Endothelial cell (in vitro differentiated cells): ENCODE results near the gene ANKRD17. TPM values are rescaled to one million over a fixed set of nuclear protein-coding genes. Genes with fewer than 3 reads are reported as not detected.
"Not testable (repeated sequence)": the region's sequence is repeated elsewhere in the genome, so short reads cannot be mapped to it uniquely, and the experiment has no call there.

Experiments
- DNase-seq: peaks from one replicate; pipeline ENCODE4 v3.0.0; 2021; ENCODE audit warnings: low spot score
- H3K27ac Mint-ChIP-seq: one replicate; pipeline ENCODE4 v1.8.0; 2021; ENCODE audit warnings: mixed read lengths, inconsistent platforms; ENCODE audit not compliant: unreplicated experiment
- H3K27me3 Mint-ChIP-seq: one replicate; pipeline ENCODE4 v1.8.0; 2021; ENCODE audit warnings: mild to moderate bottlenecking, moderate library complexity, mixed read lengths, inconsistent platforms; ENCODE audit not compliant: unreplicated experiment
- H3K36me3 Mint-ChIP-seq: one replicate; pipeline ENCODE4 v1.8.0; 2021; ENCODE audit warnings: mild to moderate bottlenecking, low read depth, mixed read lengths, inconsistent platforms; ENCODE audit not compliant: unreplicated experiment
- H3K4me1 Mint-ChIP-seq: one replicate; pipeline ENCODE4 v1.8.0; 2021; ENCODE audit warnings: mild to moderate bottlenecking, mixed read lengths, inconsistent platforms; ENCODE audit not compliant: unreplicated experiment
- H3K4me3 Mint-ChIP-seq: one replicate; pipeline ENCODE4 v1.8.0; 2021; ENCODE audit warnings: mild to moderate bottlenecking, mixed read lengths, inconsistent platforms; ENCODE audit not compliant: unreplicated experiment
- H3K9me3 Mint-ChIP-seq: one replicate; pipeline ENCODE4 v1.8.0; 2021; ENCODE audit warnings: mixed read lengths, inconsistent platforms; ENCODE audit not compliant: unreplicated experiment
- long read RNA-seq: library from polyadenylated mRNA; unstranded; transcript quantifications from one replicate; pipeline ENCODE4 v2.0.0, GENCODE V29; 2020; ENCODE audit not compliant: unreplicated experiment
- total RNA-seq: library from RNA; stranded (reverse); fragmentation: NEBNext Ultra II Directional; extraction: Animal tissue kit (Norgen Biotek cat#: 25700); gene quantifications from one replicate; pipeline ENCODE4 v1.2.1, GENCODE V29; 2021; ENCODE audit not compliant: unreplicated experiment
- TF ChIP-seq, protein P1 (sequence below): fragments of 200-600 bp; sonication (generic); IDR thresholded peaks from one replicate; pipeline ENCODE4 v1.5.0; 2021; ENCODE audit warnings: antibody characterized with exemption; ENCODE audit not compliant: unreplicated experiment

The ANKRD17 gene, protein sequence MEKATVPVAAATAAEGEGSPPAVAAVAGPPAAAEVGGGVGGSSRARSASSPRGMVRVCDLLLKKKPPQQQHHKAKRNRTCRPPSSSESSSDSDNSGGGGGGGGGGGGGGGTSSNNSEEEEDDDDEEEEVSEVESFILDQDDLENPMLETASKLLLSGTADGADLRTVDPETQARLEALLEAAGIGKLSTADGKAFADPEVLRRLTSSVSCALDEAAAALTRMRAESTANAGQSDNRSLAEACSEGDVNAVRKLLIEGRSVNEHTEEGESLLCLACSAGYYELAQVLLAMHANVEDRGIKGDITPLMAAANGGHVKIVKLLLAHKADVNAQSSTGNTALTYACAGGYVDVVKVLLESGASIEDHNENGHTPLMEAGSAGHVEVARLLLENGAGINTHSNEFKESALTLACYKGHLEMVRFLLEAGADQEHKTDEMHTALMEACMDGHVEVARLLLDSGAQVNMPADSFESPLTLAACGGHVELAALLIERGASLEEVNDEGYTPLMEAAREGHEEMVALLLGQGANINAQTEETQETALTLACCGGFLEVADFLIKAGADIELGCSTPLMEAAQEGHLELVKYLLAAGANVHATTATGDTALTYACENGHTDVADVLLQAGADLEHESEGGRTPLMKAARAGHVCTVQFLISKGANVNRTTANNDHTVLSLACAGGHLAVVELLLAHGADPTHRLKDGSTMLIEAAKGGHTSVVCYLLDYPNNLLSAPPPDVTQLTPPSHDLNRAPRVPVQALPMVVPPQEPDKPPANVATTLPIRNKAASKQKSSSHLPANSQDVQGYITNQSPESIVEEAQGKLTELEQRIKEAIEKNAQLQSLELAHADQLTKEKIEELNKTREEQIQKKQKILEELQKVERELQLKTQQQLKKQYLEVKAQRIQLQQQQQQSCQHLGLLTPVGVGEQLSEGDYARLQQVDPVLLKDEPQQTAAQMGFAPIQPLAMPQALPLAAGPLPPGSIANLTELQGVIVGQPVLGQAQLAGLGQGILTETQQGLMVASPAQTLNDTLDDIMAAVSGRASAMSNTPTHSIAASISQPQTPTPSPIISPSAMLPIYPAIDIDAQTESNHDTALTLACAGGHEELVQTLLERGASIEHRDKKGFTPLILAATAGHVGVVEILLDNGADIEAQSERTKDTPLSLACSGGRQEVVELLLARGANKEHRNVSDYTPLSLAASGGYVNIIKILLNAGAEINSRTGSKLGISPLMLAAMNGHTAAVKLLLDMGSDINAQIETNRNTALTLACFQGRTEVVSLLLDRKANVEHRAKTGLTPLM (N-terminal part only)
- total RNA-seq, result 61.8 TPM
- long read RNA-seq, partial matches to known transcripts, result 12 of 17 reads
- long read RNA-seq, other reads (novel, unspliced or antisense), result 5 of 17 reads

- H3K27me3 Mint-ChIP-seq, result peaks cover 14% of the 10 kb centered on the region
- peaks cover 6% of the 10 kb centered on the region for H3K36me3 Mint-ChIP-seq
- H3K4me1 Mint-ChIP-seq, result peaks cover 27% of the 10 kb centered on the region
- H3K9me3 Mint-ChIP-seq, result no peaks in the 10 kb centered on the region
- TF ChIP-seq, protein P1, sequence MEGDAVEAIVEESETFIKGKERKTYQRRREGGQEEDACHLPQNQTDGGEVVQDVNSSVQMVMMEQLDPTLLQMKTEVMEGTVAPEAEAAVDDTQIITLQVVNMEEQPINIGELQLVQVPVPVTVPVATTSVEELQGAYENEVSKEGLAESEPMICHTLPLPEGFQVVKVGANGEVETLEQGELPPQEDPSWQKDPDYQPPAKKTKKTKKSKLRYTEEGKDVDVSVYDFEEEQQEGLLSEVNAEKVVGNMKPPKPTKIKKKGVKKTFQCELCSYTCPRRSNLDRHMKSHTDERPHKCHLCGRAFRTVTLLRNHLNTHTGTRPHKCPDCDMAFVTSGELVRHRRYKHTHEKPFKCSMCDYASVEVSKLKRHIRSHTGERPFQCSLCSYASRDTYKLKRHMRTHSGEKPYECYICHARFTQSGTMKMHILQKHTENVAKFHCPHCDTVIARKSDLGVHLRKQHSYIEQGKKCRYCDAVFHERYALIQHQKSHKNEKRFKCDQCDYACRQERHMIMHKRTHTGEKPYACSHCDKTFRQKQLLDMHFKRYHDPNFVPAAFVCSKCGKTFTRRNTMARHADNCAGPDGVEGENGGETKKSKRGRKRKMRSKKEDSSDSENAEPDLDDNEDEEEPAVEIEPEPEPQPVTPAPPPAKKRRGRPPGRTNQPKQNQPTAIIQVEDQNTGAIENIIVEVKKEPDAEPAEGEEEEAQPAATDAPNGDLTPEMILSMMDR, result no peak
- H3K27ac Mint-ChIP-seq, result peak within 1 kb of the TSS; percentile 98
- DNase-seq, result peak; percentile 95
- H3K4me3 Mint-ChIP-seq, result peak within 1 kb of the TSS; percentile 99
Observed at GRCh38 chr4:73258686-73259570, at the start of gene ANKRD17. Gene ANKRD17 (minus strand): TSS chr4:73258798. CDS start chr4:73258668, 130 bp downstream.

DNA sequence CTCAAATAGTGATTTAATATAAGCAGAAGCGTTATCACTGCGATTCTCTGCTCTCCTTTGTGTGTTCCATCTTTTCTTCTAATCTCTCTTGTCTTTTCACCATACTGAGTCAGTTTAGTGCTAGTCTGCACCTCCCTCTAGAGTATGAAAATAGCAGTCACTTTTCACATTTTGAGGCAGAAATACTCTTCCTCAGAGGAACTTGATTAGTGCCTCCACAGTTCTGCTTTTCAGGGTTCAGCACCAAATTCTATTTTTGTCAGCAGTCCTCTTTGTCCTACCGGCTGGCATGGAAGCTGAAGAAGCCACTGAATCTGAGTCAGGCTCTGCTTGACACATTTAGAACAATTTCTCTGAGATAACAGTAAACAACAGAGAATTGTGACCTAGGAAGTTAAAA lies 49.7 kb upstream of the ANKRD17 start:
- no peak overlapping the region for H3K27ac Mint-ChIP-seq
- no peaks in the 10 kb centered on the region for H3K4me1 Mint-ChIP-seq
- no peak for DNase-seq
- no peaks in the 10 kb centered on the region for H3K9me3 Mint-ChIP-seq
- TF ChIP-seq, protein P1, result no peak
- no peak overlapping the region for H3K4me3 Mint-ChIP-seq
- no peaks in the 10 kb centered on the region for H3K27me3 Mint-ChIP-seq
- no peaks in the 10 kb centered on the region for H3K36me3 Mint-ChIP-seq

- Mint-ChIP-seq H3K4me1 (no peaks in the 10 kb centered on the region), H3K27ac (no peak overlapping the region), H3K4me3 (no peak overlapping the region), H3K36me3 (peaks cover 4% of the 10 kb centered on the region), H3K9me3 (no peaks in the 10 kb centered on the region), H3K27me3 (no peaks in the 10 kb centered on the region)
- TF ChIP-seq, protein P1, result no peak
- no peak for DNase-seq
Observed at GRCh38 chr4:73303711-73304110, 45.1 kb upstream of the ANKRD17 start.

GRCh38 chr4:73299548-73300280 lies 41.1 kb upstream of the ANKRD17 start:
- TF ChIP-seq, protein P1, result no peak
- DNase-seq, result no peak
- H3K9me3 Mint-ChIP-seq, result no peaks in the 10 kb centered on the region
- H3K4me1 Mint-ChIP-seq, result no peaks in the 10 kb centered on the region
- H3K27ac Mint-ChIP-seq, result no peak overlapping the region
- no peak overlapping the region for H3K4me3 Mint-ChIP-seq
- no peaks in the 10 kb centered on the region for H3K27me3 Mint-ChIP-seq
- H3K36me3 Mint-ChIP-seq, result peaks cover 4% of the 10 kb centered on the region

DNA sequence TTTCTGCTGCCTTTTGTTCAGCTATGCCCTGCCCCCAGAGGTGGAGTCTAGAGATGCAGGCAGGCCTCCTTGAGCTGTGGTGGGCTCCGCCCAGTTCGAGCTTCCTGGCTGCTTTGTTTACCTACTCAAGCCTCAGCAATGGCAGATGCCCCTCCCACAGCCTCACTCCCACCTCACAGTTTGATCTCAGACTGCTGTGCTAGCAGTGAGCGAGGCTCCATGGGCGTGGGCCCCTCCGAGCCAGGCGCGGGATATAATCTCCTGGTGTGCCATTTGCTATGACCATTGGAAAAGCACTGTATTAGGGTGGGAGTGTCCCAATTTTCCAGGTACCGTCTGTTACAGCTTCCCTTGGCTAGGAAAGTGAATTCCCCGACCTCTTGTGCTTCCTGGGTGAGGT lies 34.1 kb upstream of the ANKRD17 start:
- H3K27ac Mint-ChIP-seq, H3K36me3 Mint-ChIP-seq, DNase-seq, H3K4me3 Mint-ChIP-seq, H3K4me1 Mint-ChIP-seq, H3K9me3 Mint-ChIP-seq, H3K27me3 Mint-ChIP-seq: not testable (repeated sequence)
